HCT116 (cell line): ENCODE data around the gene NDC1.

Experiments used
- CTCF ChIP-seq, 3 experiments: fragments of 200-600 bp in 1 of 3; sonication (generic) in 1 of 3; IDR thresholded peaks in 2 of 3; conservative IDR thresholded peaks in 1 of 3; 2 replicates each; pipeline ENCODE4 v1.5.1; 2012 to 2017; ENCODE audit warnings: low read depth in 2 of 3, low read length in 2 of 3, antibody characterized with exemption in 1 of 3, borderline replicate concordance in 1 of 3, control low read depth in 1 of 3, mild to moderate bottlenecking in 1 of 3, mixed read lengths in 1 of 3, mixed run types in 1 of 3, moderate library complexity in 1 of 3; ENCODE audit not compliant: insufficient read depth in 1 of 3
- REST ChIP-seq: IDR thresholded peaks from 2 replicates; pipeline ENCODE4 v1.6.1; 2012; ENCODE audit warnings: low read depth

GRCh38 chr1:53838654-53838974 lies 518 bp upstream of the NDC1 start:
- TF ChIP-seq CTCF (IDR thresholded peaks at IDR 0.05 in 2 of 3, conservative IDR thresholded peaks at IDR 0.05 in 1 of 3; ENCODE audit: borderline replicate concordance in 1 of 3, insufficient read depth in 1 of 3, low read depth in 2 of 3, low read length in 2 of 3), result no peak
- TF ChIP-seq REST, result no peak
